GM21825 (cell line): Measurements from ENCODE around the gene PLEKHO1.
"Not testable (repeated sequence)": the region's sequence is repeated elsewhere in the genome, so short reads cannot be mapped to it uniquely, and the experiment has no call there.

Experiments used
- ATAC-seq: cut with Tn5 transposase; IDR thresholded peaks from one replicate; pipeline ENCODE4 v1.9.1; 2021; ENCODE audit warnings: mild to moderate bottlenecking, moderate library complexity; ENCODE audit not compliant: unreplicated experiment

Gene PLEKHO1

DNA sequence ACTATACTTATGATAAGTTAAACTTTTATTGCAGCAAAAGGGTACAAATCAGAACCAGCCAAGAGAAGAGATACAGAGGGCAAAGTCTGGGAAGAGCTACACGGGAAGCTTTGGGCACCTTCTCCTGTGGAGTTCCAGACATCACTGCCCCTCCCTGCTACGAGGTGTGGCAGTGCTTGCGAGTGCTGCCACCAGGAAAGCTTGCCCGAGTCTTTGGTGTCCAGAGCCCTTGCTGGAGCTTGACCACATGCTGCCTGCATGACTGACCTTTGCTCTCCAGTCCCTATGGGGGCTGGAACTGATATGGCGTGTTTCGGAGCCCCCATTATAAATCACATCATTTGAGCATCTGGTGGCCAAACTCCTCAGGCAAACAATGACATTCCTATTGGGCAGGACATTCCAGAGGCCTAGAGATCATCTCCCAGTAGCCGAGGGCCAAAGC, 23.4 kb downstream of the PLEKHO1 start:
- ATAC-seq = no peak

DNA sequence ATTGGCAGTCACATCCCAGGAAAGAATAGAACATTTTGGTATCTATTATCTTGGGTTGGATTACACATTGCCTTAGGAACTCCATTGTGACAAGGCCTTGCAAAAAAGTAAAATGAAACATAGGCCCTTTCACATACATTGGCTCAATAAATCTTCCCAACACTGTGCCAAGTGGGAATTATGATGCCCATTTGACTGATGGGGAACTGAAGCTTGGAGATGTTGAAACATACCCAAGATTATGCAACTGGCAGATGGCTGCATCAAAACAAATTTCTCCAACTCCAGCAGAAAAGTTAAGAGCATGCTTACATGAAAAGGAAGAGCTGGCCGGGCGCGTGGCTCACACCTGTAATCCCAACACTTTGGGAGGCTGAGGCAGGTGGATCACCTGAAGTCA, 26.9 kb downstream of the PLEKHO1 start:
- ATAC-seq = no peak

DNA sequence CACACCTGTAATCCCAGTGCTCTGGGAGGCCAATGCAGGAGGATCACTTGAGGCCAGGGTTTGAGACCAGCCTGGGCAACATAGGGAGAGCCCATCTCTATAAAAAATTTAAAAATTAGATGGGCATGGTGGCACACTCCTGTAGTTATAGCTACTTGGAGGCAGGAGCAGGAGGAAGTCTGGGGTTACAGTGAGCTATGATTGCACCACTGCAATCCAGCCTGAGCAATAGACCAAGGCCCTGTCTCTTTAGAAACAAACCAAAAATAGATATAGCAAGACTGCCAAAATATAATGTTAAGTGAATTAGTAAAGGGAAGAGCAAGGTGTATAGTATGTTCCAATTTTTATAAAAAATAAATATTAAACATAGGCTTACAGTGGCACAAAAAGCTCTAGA, 28.8 kb downstream of the PLEKHO1 start:
- no peak for ATAC-seq

DNA sequence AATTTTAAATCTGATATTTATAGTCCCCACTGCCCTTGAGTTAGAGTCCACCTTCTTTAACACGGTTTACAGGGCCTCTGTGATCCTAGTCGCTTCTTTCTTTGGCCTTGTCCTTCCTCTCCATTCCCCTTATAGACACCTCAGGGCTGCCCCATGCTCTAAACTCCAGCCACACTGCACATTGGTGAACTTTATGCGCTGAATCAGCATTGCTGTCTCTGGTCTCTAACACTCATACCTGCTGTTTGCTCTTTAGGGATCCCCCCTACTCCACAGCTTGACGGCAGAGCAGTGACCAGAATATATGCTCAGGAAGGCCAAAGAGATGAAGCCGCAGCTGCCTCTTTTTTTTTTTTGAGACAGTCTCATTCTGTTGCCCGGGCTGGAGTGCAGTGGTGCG, 30.2 kb downstream of the PLEKHO1 start:
- ATAC-seq = no peak

DNA sequence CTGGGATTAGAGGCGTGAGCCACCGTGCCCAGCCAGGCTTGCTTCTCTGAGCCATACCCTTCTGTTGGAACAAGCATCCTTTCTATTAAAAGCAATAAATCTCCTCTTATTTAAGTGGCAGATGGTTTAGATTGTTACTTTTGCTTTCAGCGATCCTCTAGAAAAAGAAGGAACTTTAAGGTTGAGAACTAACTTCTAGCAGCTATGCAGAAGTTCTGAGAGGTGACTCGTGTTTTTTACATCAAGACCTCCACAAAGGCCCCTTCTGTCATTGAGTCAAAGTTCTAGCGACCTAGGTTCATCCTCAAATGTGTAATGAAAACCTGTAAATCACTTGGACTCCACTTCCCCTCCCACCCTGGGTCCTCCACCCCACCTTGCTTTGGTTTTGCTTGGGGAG, 30.8 kb downstream of the PLEKHO1 start:
- no peak for ATAC-seq

DNA sequence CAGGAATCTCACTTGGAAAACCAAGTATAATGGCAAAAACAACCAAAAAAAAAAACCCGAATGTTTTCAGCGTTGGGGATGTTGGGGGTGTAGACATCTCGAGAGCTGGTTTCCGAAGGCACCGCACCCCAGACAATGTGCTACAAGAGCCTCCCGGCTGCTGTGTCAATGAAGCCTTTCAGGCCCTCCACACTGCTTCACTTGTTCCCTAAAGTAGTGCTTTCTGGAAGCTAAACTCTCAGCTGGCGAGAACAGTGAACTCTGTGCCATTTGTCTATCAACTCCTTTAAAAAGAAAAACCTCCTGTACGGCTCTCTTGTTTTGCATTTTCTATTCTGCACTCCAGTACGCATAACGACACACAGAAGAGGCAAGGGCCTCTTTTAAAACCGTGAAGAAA, 32.5 kb downstream of the PLEKHO1 start:
- no peak for ATAC-seq

DNA sequence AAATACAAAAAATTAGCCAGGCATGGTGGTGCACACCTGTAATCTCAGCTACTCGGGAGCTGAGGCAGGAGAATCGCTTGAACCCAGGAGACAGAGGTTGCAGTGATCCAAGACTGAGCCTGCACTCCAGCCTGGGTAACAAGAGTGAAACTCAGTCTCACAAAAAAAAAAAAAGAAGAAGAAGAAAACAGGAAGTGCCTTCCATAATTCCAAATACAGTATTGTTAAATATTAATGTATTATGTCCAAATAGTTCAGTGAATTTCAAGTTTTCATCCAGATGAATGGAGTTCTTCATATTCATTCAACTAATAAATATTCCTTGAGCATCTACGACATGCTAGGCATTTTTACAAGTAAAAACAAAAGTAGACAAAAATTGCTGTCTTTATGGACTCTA, 33.3 kb downstream of the PLEKHO1 start:
- ATAC-seq = no peak

DNA sequence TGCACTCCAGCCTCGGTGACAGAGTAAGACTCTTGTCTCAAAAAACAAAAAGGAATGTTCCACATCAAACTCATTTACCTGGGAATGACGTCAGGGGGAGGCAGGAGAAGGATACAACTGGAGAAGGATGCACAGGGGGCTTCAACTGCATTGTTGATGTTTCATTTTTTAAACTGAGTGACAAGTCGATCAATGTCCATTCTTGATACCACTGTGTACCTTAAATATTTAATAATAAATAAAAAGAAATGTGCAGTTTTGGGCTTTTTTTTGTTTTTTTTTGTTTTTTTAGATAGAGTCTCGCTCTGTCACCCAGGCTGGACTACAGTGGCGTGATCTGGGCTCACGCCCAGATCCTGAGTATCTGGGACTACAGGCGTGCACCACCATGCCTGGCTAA, 35.8 kb downstream of the PLEKHO1 start:
- no peak for ATAC-seq

DNA sequence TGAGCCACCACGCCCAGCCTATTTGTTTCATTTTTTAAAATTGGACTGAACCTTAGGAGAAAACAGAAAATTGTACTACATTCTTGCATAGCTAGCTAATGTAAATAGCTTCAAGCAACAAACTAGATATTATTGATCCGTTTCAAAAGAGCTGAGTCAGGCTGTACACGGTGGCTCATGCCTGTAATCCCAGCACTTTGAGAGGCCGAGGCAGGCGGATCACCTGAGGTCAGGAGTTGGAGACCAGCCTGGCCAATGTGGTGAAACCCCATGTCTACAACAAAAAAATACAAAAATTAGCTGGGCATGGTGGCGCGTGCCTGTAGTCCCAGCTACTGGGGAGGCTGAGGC, 36.7 kb downstream of the PLEKHO1 start:
- not testable (repeated sequence) for ATAC-seq

DNA sequence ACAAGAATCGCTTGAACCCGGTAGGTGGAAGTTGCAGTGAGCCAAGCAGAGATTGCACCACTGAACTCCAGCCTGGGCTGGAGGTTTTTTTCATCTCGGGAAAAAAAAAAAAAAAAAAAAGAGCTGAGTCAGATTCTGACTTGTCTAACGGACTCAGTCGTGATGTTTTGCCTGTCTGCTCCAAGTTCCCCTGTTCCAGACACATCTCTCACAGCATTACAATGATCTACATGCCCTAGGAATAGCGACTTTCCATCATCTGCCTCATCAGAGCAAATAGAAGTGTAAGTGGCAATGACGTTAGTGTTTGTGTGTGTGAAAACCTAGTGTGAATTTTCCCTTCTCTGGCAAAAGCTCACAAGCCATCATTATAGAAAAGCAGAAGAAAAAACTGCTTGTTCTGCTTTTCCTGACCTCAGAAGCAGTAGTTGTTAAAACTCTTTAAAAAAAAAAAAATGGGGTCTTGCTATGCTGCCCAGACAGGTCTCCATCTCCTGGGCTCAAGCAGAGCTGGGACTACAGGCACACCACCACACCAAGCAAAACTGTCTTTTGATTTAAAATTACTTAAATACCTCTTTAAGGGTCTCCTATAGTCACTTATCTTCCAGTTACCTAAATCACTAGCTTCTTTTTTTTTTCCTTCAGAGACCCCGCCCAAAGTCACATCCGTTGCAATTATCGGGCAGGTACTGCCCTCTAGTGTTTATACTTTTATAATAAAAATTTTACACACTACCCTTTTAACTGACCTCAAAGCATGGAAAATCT, 37.3 kb downstream of the PLEKHO1 start:
- ATAC-seq = no peak

DNA sequence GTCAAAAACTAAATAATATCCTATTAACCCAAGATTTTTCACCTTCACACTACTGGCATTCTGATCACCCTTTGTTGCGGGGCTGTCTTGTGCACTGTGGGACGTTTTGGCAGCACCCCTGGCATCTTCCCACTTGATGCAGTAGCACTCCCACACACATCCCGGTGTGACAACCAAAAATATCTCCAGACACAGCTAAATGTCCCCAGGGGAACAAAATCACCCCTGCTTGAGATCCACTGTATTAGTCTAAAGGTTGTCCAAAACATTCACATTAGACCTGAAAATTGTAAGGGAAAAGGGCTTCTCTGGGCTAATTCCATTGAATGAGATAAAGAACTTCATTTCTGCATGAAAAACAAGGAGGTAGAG, 37.8 kb downstream of the PLEKHO1 start:
- no peak for ATAC-seq

DNA sequence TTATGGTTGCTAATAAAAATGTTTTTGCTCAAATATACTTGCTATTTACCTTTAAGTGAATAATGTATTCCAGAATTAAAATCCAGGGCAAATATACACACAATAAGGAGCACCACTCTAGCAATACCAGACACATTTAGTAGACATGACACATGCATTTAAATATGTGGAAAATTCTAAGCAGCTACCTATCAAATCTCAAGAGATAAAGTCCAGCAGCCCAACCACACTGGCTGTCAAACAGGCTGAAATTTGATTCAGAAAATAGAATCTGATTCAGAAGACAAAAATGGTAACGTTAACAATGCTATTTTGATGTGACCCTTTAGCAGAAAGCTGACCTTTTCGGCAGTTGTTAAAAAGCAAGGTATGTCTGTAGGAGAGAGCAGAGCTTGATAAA, 42.3 kb downstream of the PLEKHO1 start:
- no peak for ATAC-seq

DNA sequence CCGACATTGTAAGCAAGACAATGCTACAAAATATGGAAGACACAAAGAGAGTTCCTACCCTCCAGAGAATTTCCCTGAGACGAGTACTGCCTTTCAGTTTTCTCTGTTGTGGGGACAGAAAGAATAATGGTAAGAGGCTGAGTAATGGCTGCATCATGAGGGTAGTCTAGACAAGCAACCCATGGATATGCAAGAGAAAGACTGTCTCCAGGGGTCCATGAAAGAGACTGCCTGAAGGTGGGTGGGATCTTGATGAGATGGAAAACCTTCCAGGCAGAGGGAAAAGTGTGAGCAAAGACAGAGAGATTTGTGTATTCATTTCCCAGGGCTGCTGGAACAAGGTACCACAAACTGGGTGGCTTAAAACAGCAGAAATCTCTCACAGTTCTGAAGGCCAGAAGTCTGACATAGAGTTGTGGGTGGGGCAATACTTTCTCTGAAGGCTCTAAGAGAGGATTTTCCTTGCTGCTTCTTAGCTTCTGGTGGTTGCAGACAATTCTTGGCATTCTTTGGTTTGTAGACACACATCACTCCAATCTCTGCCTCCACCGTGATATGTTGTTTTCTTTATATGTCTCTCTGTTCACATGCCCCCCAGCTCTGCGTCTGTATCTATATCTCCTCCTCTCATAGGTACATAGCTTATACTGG, 44.8 kb downstream of the PLEKHO1 start:
- no peak for ATAC-seq

DNA sequence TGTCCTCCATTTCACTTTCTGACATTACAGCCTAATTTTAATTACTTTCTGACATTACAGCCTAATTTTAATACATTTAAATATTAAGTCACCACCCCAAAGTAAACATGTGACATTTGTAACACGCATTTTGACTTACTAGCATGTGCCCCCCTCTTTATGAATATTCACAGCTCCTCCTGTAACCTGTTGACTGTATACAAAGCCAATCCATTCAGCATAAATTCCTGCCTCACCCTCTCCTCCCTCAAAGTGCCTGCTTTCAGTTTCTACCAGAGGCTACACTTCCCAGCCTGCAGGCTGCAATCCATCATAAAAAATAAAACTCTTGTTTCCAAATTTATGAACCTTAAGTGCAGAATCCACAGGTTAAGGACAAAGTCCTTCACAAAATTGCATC, 46.7 kb downstream of the PLEKHO1 start:
- no peak for ATAC-seq

DNA sequence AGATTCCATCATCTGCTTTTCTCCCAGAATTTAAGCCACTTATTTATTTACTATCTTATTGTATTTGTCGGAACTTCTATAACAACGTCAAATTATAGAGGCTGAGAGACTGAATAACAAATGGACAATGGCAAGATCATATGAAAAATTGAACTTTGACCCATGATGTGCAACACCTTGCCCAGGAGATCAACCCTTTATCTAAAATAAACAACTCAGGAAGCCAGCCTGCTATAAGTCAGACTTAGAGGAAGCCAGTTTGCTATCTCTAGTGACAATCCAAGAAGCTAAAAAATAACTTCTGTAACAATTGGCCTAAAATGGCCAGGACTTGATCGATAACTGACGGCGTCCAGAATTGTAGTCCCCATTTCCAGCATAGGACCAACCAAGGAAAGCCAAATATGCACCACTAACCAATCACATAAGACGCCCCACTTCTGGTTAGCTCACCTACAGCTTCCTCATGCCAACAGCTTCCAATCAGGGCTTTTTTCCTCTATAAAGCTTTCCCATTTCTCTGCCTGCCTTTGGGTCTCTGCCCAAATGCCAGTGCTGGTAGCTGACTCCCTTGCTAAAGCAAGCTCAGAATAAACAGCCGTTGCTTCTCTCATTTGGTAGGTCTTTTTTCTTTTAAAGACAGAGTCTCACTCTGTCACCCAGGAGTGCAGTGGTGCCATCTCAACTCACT, 57.7 kb downstream of the PLEKHO1 start:
- ATAC-seq = no peak

DNA sequence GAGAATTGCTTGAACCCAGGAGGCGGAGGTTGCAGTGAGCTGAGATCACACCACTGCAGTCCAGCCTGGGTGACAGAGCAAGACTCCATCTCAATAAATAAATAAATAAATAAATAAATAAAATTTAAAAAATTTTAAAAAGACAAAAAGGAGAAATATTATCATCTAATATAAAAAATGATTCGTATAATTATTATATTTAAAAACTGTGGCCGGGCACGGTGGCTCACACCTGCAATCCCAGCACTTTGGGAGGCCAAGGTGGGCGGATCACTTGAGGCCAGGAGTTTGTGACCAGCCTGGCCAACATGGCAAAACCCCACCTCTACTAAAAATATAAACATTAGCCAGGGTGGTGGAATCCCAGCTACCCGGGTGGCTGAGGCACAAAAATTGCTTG, 58.7 kb downstream of the PLEKHO1 start:
- ATAC-seq = not testable (repeated sequence)
